Thoracic aorta (tissue), 2 donors: ENCODE measurements around the gene CRTAC1. TPM values are rescaled to one million over a fixed set of nuclear protein-coding genes. Genes with fewer than 3 reads are reported as not detected.

Source experiments
- ATAC-seq: fragments of 150-250 bp; one replicate; pipeline ENCODE4 v1.8.0; 2017; ENCODE audit warnings: low read depth; ENCODE audit not compliant: insufficient number of reproducible peaks, low FRiP score
- DNase-seq: peaks from one replicate; pipeline ENCODE4 v3.0.0-alpha.2; 2020; ENCODE audit warnings: low spot score
- H3K27ac ChIP-seq, 2 donors: fragments of 200-600 bp; sonication (generic); 1 replicate in 1 of 2; 2 replicates in 1 of 2; pipeline ENCODE4 v1.5.1; 2016; ENCODE audit warnings: mild to moderate bottlenecking in 2 of 2, moderate library complexity in 2 of 2
- H3K27me3 ChIP-seq: fragments of 200-600 bp; sonication (generic); replicated peaks from 2 replicates; pipeline ENCODE4 v1.6.0; 2016; ENCODE audit warnings: mild to moderate bottlenecking; ENCODE audit not compliant: insufficient read depth
- H3K36me3 ChIP-seq: fragments of 200-600 bp; sonication (generic); one replicate; pipeline ENCODE4 v1.5.1; 2016
- H3K4me1 ChIP-seq, 2 donors: fragments of 200-600 bp; sonication (generic); 1 replicate in 1 of 2; 2 replicates in 1 of 2; pipeline versions ENCODE4 v1.5.1 to v1.6.0; 2016; ENCODE audit warnings: low read depth in 2 of 2, mild to moderate bottlenecking in 1 of 2; ENCODE audit not compliant: control insufficient read depth in 1 of 2
- H3K4me3 ChIP-seq: fragments of 200-600 bp; sonication (generic); 2 replicates; pipeline ENCODE4 v1.5.1; 2016; ENCODE audit warnings: mild to moderate bottlenecking
- H3K9me3 ChIP-seq: fragments of 200-600 bp; sonication (generic); 2 replicates; pipeline ENCODE4 v1.5.1; 2016
- CTCF ChIP-seq: fragments of 200-600 bp; sonication (generic); IDR thresholded peaks from one replicate; pipeline ENCODE4 v1.5.1; 2019; ENCODE audit warnings: antibody characterized with exemption
- total RNA-seq, 2 donors: library from RNA; depleted of rRNA; stranded (reverse); fragments of >200 nt; gene quantifications; one replicate each; pipeline versions ENCODE4 v1.1.0 to v1.2.3, GENCODE V29; 2016

CRTAC1 gene
- total RNA-seq, 2 donors from 2014 or later: 4.3 to 5.2 TPM

- Histone ChIP-seq H3K27me3 (no peaks in the 10 kb centered on the region), H3K4me3 (no peak overlapping the region), H3K36me3 (no peaks in the 10 kb centered on the region), H3K9me3 (no peaks in the 10 kb centered on the region), H3K27ac (no peak overlapping the region), H3K4me1 (no peaks in the 10 kb centered on the region)
- no peak for ATAC-seq
- TF ChIP-seq CTCF: no peak
- DNase-seq: no peak
Measured at GRCh38 chr10:97961945-97962344, 68.5 kb downstream of the CRTAC1 start.

GRCh38 chr10:97960269-97961056 lies 70.0 kb downstream of the CRTAC1 start:
- DNase-seq (no peak), ATAC-seq (no peak)
- no peak overlapping the region for H3K27ac ChIP-seq
- no peak for TF ChIP-seq CTCF
- no peak overlapping the region for H3K4me3 ChIP-seq
- no peaks in the 10 kb centered on the region for H3K36me3 ChIP-seq
- H3K27me3 ChIP-seq: no peaks in the 10 kb centered on the region
- no peaks in the 10 kb centered on the region for H3K9me3 ChIP-seq
- no peaks in the 10 kb centered on the region for H3K4me1 ChIP-seq

GRCh38 chr10:97949462-97949861 lies 81.0 kb downstream of the CRTAC1 start:
- no peak for TF ChIP-seq CTCF
- Histone ChIP-seq H3K9me3 (no peaks in the 10 kb centered on the region), H3K4me3 (no peak overlapping the region), H3K27me3 (no peaks in the 10 kb centered on the region), H3K36me3 (no peaks in the 10 kb centered on the region), H3K4me1 (no peaks in the 10 kb centered on the region), H3K27ac (no peak overlapping the region)
- no peak for ATAC-seq
- DNase-seq: no peak

- DNase-seq (no peak), ATAC-seq (no peak)
- no peak for TF ChIP-seq CTCF
- H3K4me3 ChIP-seq: no peak overlapping the region
- H3K9me3 ChIP-seq: no peaks in the 10 kb centered on the region
- H3K36me3 ChIP-seq: no peaks in the 10 kb centered on the region
- H3K27ac ChIP-seq: no peak overlapping the region
- no peaks in the 10 kb centered on the region for H3K27me3 ChIP-seq
- no peaks in the 10 kb centered on the region for H3K4me1 ChIP-seq
Measured at GRCh38 chr10:97948822-97949221, 81.6 kb downstream of the CRTAC1 start.

- Histone ChIP-seq H3K27me3 (no peaks in the 10 kb centered on the region), H3K9me3 (no peaks in the 10 kb centered on the region), H3K27ac (no peak overlapping the region), H3K4me3 (no peak overlapping the region), H3K36me3 (no peaks in the 10 kb centered on the region), H3K4me1 (no peaks in the 10 kb centered on the region)
- ATAC-seq (no peak), DNase-seq (no peak)
- TF ChIP-seq CTCF: no peak
Measured at GRCh38 chr10:97944772-97945171, 85.6 kb downstream of the CRTAC1 start.
